Osteocyte (in vitro differentiated cells): ENCODE measurements around the gene SH3RF3. TPM values are rescaled to one million over a fixed set of nuclear protein-coding genes. Genes with fewer than 3 reads are reported as not detected.

Experiments
- DNase-seq: peaks from one replicate; pipeline ENCODE4 v3.0.0; 2021; ENCODE audit warnings: mixed read lengths; ENCODE audit not compliant: unreplicated experiment; ENCODE audit errors: extremely low spot score
- H3K27ac Mint-ChIP-seq: one replicate; pipeline ENCODE4 v1.8.0; 2021; ENCODE audit warnings: mild to moderate bottlenecking, mixed read lengths; ENCODE audit not compliant: unreplicated experiment
- H3K27me3 Mint-ChIP-seq: one replicate; pipeline ENCODE4 v1.8.0; 2021; ENCODE audit warnings: mixed read lengths; ENCODE audit not compliant: unreplicated experiment
- H3K36me3 Mint-ChIP-seq: one replicate; pipeline ENCODE4 v1.8.0; 2021; ENCODE audit warnings: mixed read lengths; ENCODE audit not compliant: unreplicated experiment
- H3K4me1 Mint-ChIP-seq: one replicate; pipeline ENCODE4 v1.8.0; 2021; ENCODE audit warnings: mixed read lengths; ENCODE audit not compliant: unreplicated experiment
- H3K4me3 Mint-ChIP-seq: one replicate; pipeline ENCODE4 v1.8.0; 2021; ENCODE audit warnings: mild to moderate bottlenecking, moderate library complexity, mixed read lengths; ENCODE audit not compliant: unreplicated experiment
- H3K9me3 Mint-ChIP-seq: one replicate; pipeline ENCODE4 v1.8.0; 2021; ENCODE audit warnings: mixed read lengths; ENCODE audit not compliant: unreplicated experiment
- CTCF ChIP-seq: fragments of 200-600 bp; sonication (generic); IDR thresholded peaks from 2 replicates; pipeline ENCODE4 v1.5.0; 2021; ENCODE audit warnings: antibody characterized with exemption, mild to moderate bottlenecking, moderate library complexity
- total RNA-seq: library from RNA; stranded (reverse); gene quantifications from 2 replicates; pipeline ENCODE4 v1.2.1, GENCODE V29; 2021

The SH3RF3 gene
- total RNA-seq, 1 donor from 2014 or later, result 79.4 TPM

DNA sequence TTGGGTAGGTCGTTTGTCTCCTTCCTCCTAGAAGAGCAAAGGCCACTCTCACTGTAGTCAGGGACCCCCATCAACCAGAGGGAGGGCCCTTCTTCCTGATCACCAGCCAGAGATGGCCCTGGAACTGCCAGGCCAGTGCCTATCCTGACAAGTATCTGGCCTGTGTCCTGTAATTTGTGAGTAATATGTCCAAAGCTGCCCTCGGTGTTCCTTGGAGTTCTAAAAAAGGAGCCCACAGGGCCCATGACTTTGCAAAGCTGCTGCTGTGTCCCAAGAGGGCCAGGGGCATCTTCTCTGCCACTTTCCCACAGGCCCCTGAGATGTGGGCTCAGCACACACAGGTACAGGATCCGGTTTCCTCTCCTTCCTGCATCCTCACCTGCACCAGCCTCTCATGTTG lies 272.4 kb downstream of the SH3RF3 start:
- Mint-ChIP-seq H3K27ac (no peak overlapping the region), H3K36me3 (peaks cover 48% of the 10 kb centered on the region), H3K4me1 (peaks cover 41% of the 10 kb centered on the region), H3K27me3 (no peaks in the 10 kb centered on the region), H3K9me3 (no peaks in the 10 kb centered on the region), H3K4me3 (no peak overlapping the region)
- no peak for TF ChIP-seq CTCF
- no peak for DNase-seq

DNA sequence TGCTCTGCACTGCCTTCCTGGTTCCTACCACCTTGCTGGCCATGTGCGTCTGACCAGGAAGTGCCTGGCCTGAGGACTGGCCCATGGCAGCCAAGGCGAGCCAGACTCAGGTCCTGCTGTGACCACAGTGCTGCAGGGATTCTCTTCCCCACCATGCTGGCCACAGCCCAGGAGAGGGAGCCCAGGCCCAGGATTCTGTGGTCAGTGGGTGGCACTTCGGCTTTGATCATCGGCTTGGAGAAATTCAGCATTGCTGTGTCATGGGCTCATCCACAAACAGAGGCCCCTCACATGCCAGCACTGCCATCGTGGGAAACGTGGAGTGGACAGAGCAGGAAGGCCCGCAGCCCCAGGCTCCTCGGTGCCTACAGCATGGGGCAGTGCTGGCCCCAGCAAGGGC lies 273.2 kb downstream of the SH3RF3 start:
- H3K4me3 Mint-ChIP-seq, result no peak overlapping the region
- peaks cover 49% of the 10 kb centered on the region for H3K36me3 Mint-ChIP-seq
- H3K4me1 Mint-ChIP-seq, result peaks cover 38% of the 10 kb centered on the region
- H3K9me3 Mint-ChIP-seq, result no peaks in the 10 kb centered on the region
- DNase-seq, result no peak
- H3K27me3 Mint-ChIP-seq, result no peaks in the 10 kb centered on the region
- peak overlapping the region; percentile 68 for H3K27ac Mint-ChIP-seq
- TF ChIP-seq CTCF, result peak; percentile 14

DNA sequence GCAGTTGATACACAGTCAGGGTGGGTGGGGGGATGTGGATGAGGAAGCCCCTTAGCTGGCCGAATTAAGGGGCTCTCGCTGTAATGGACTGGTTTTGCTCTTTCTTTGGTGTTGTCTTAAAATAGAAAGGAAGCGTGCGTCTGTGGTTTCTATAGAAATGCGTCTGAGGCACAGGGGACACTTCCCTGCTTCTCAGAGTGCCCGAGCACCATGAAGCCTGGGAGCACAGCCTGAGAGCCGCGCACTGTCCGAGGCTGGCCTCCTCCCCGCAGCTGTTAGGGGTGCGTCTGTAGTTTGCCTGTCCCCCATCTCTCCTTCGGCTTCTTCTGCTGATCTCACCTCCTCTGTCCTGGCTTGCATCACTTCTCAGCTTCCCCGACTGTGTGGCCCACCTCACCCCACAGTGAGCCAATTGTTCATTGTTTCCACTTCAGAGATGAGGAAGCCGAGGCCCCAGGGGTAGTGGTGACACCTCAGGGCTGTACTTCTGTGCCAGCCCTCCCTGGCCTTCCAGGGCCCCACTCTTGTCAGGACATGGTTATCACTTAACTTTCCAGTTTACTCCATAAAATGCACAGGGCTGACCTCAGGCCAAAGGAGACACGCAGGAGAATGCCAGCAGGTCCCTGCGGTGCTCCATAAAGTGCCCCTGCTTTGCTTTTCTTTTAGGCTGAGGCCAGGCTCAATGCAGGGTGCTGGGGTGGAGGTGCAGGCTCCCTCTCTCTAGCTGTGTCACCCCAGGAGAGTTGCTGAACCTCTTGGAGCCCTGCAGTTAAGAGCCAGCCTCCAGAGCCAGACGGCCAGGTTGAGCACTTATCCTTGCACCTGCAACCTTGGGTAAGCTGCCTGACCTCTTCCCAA lies 274.2 kb downstream of the SH3RF3 start:
- Mint-ChIP-seq H3K27ac (peak overlapping the region; percentile 57), H3K9me3 (no peaks in the 10 kb centered on the region), H3K4me3 (no peak overlapping the region), H3K36me3 (peaks cover 52% of the 10 kb centered on the region), H3K4me1 (peaks cover 32% of the 10 kb centered on the region), H3K27me3 (no peaks in the 10 kb centered on the region)
- DNase-seq, result no peak
- no peak for TF ChIP-seq CTCF

GRCh38 chr2:109403841-109404201 lies 274.8 kb downstream of the SH3RF3 start:
- H3K4me1 Mint-ChIP-seq, result peaks cover 38% of the 10 kb centered on the region
- DNase-seq, result no peak
- H3K4me3 Mint-ChIP-seq, result no peak overlapping the region
- TF ChIP-seq CTCF, result no peak
- peaks cover 49% of the 10 kb centered on the region for H3K36me3 Mint-ChIP-seq
- H3K27me3 Mint-ChIP-seq, result no peaks in the 10 kb centered on the region
- H3K27ac Mint-ChIP-seq, result peak overlapping the region; percentile 57
- H3K9me3 Mint-ChIP-seq, result no peaks in the 10 kb centered on the region

- Mint-ChIP-seq H3K27me3 (no peaks in the 10 kb centered on the region), H3K27ac (peak overlapping the region; percentile 65), H3K9me3 (no peaks in the 10 kb centered on the region), H3K4me3 (no peak overlapping the region), H3K4me1 (peaks cover 46% of the 10 kb centered on the region), H3K36me3 (peaks cover 53% of the 10 kb centered on the region)
- no peak for TF ChIP-seq CTCF
- DNase-seq, result no peak
These were observed 275.7 kb downstream of the SH3RF3 start for GRCh38 chr2:109404681-109405080.
